SK-N-SH (cell line): ENCODE results near the gene NUDCD3. TPM values are rescaled to one million over a fixed set of nuclear protein-coding genes. Genes with fewer than 3 reads are reported as not detected.

Source experiments
- CTCF ChIA-PET: fragments of 300-600, 350-600 bp; formaldehyde crosslinking; extraction: SDS; loops from one replicate; lab custom pipeline; 2021; lab: Yijun Ruan, JAX
- POLR2A ChIA-PET: fragments of 350-600 bp; sonication (Branson Sonifier 250); formaldehyde crosslinking; extraction: SDS; loops from one replicate; lab custom pipeline; 2020; ENCODE audit warnings: antibody characterized with exemption, inconsistent platforms; lab: Yijun Ruan, JAX
- DNase-seq: peaks from one replicate; pipeline ENCODE4 v3.0.0; 2012
- H2AFZ ChIP-seq: fragments of 200-600 bp; sonication (generic); 2 replicates; pipeline ENCODE4 v1.8.1; 2016; ENCODE audit warnings: antibody characterized with exemption, mild to moderate bottlenecking, low read depth
- H3F3A ChIP-seq: fragments of 200-600 bp; sonication (generic); replicated peaks from 2 replicates; pipeline ENCODE3; 2016; ENCODE audit warnings: antibody characterized with exemption, mild to moderate bottlenecking; ENCODE audit not compliant: insufficient read depth
- H3K27ac ChIP-seq, 2 experiments: fragments of 200-500 bp in 1 of 2; fragments of 200-600 bp in 1 of 2; sonication (Bioruptor generic) in 1 of 2; sonication (generic), shearing (Covaris generic) in 1 of 2; 2 replicates each; pipeline versions ENCODE4 v1.5.1 to v1.6.1; 2014 to 2016; ENCODE audit warnings: low read depth in 2 of 2, inconsistent platforms in 1 of 2, low read length in 1 of 2, mild to moderate bottlenecking in 1 of 2, mixed read lengths in 1 of 2
- H3K27me3 ChIP-seq: fragments of 200-600 bp; sonication (generic), shearing (Covaris generic); 2 replicates; pipeline ENCODE4 v1.6.1; 2016; ENCODE audit warnings: mixed run types; ENCODE audit not compliant: insufficient read depth
- H3K36me3 ChIP-seq, 2 experiments: fragments of 200-500 bp in 1 of 2; fragments of 200-600 bp in 1 of 2; sonication (Bioruptor generic) in 1 of 2; sonication (generic) in 1 of 2; replicated peaks in 1 of 2; 2 replicates each; pipeline versions ENCODE3 to v1.5.1; 2014 to 2016; ENCODE audit warnings: low read length in 1 of 2, mild to moderate bottlenecking in 1 of 2; ENCODE audit not compliant: insufficient read depth in 2 of 2, control insufficient read depth in 1 of 2
- H3K4me1 ChIP-seq, 2 experiments: fragments of 200-500 bp in 1 of 2; fragments of 200-600 bp in 1 of 2; sonication (Bioruptor generic) in 1 of 2; sonication (generic), shearing (Covaris generic) in 1 of 2; 2 replicates each; pipeline versions ENCODE4 v1.5.1 to v1.6.1; 2014 to 2016; ENCODE audit warnings: low read depth in 1 of 2, low read length in 1 of 2, mixed run types in 1 of 2; ENCODE audit not compliant: insufficient read depth in 2 of 2, control insufficient read depth in 1 of 2
- H3K4me2 ChIP-seq: fragments of 200-600 bp; sonication (generic), shearing (Covaris generic); 2 replicates; pipeline ENCODE4 v1.6.1; 2017; ENCODE audit warnings: mixed run types
- H3K4me3 ChIP-seq, 2 experiments: fragments of 200-500 bp in 1 of 2; fragments of 200-600 bp in 1 of 2; sonication (Bioruptor generic) in 1 of 2; sonication (generic), shearing (Covaris generic) in 1 of 2; 2 replicates each; pipeline versions ENCODE4 v1.5.1 to v1.8.1; 2014 to 2016; ENCODE audit warnings: low read depth in 2 of 2, inconsistent platforms in 1 of 2, low read length in 1 of 2, mild to moderate bottlenecking in 1 of 2, mixed read lengths in 1 of 2, moderate library complexity in 1 of 2
- H3K79me2 ChIP-seq: fragments of 200-600 bp; sonication (generic); 2 replicates; pipeline ENCODE4 v1.8.1; 2017; ENCODE audit warnings: mild to moderate bottlenecking; ENCODE audit not compliant: insufficient read depth
- H3K9ac ChIP-seq: fragments of 200-600 bp; sonication (generic); 2 replicates; pipeline ENCODE4 v1.6.1; 2017; ENCODE audit warnings: mixed run types
- H3K9me2 ChIP-seq: fragments of 200-600 bp; sonication (generic); 2 replicates; pipeline ENCODE4 v1.6.1; 2017; ENCODE audit warnings: mixed run types
- H3K9me3 ChIP-seq: fragments of 200-600 bp; sonication (generic); 2 replicates; pipeline ENCODE4 v1.6.1; 2017; ENCODE audit warnings: mixed run types, mild to moderate bottlenecking, moderate library complexity
- H4K20me1 ChIP-seq: fragments of 200-600 bp; sonication (generic); 2 replicates; pipeline ENCODE4 v1.6.1; 2017; ENCODE audit warnings: mild to moderate bottlenecking, mixed run types; ENCODE audit not compliant: insufficient read depth
- CHD2 ChIP-seq: fragments of 150-350 bp; IDR thresholded peaks from 2 replicates; pipeline ENCODE4 v1.6.1; 2018; ENCODE audit warnings: low read length; ENCODE audit not compliant: partially characterized antibody
- ELF1 ChIP-seq: IDR thresholded peaks from 2 replicates; pipeline ENCODE4 v1.4.0; 2012
- EP300 ChIP-seq, 2 experiments: IDR thresholded peaks; 2 replicates each; pipeline versions ENCODE4 v1.4.0 to v1.6.1; 2012; ENCODE audit warnings: borderline replicate concordance in 1 of 2, low read depth in 1 of 2, low read length in 1 of 2
- FOSL2 ChIP-seq: IDR thresholded peaks from 2 replicates; pipeline ENCODE4 v1.4.0; 2012; ENCODE audit warnings: low read depth, mild to moderate bottlenecking, moderate library complexity, borderline replicate concordance
- GATA2 ChIP-seq: sonication (generic); formaldehyde crosslinking; IDR thresholded peaks from 2 replicates; pipeline ENCODE4 v1.5.0; 2020; ENCODE audit warnings: mild to moderate bottlenecking, missing genetic modification reagents
- MXI1 ChIP-seq: IDR thresholded peaks from 2 replicates; pipeline ENCODE4 v1.6.1; 2012; ENCODE audit warnings: mild to moderate bottlenecking, low read depth, low read length, improper control_type of control experiment
- NFIC ChIP-seq: IDR thresholded peaks from 2 replicates; pipeline ENCODE4 v1.4.0; 2012; ENCODE audit warnings: borderline replicate concordance
- NRF1 ChIP-seq: IDR thresholded peaks from 2 replicates; pipeline ENCODE4 v1.6.1; 2012; ENCODE audit warnings: low read depth, mild to moderate bottlenecking, low read length
- POLR2AphosphoS5 ChIP-seq: IDR thresholded peaks from 2 replicates; pipeline ENCODE4 v1.6.1; 2012; ENCODE audit warnings: low read depth, low read length
- RAD21 ChIP-seq: IDR thresholded peaks from 2 replicates; pipeline ENCODE4 v1.6.1; 2012; ENCODE audit warnings: mild to moderate bottlenecking, low read length
- RCOR1 ChIP-seq: fragments of 150-350 bp; IDR thresholded peaks from 2 replicates; pipeline ENCODE4 v1.6.1; 2017; ENCODE audit warnings: antibody characterized with exemption, low read length
- RFX5 ChIP-seq: IDR thresholded peaks from 2 replicates; pipeline ENCODE4 v1.6.1; 2012; ENCODE audit warnings: mild to moderate bottlenecking, improper control_type of control experiment, low read length
- RXRA ChIP-seq: IDR thresholded peaks from 2 replicates; pipeline ENCODE4 v1.4.0; 2012; ENCODE audit warnings: low read depth, mild to moderate bottlenecking, borderline replicate concordance
- TAF1 ChIP-seq: IDR thresholded peaks from 2 replicates; pipeline ENCODE4 v1.6.1; 2012; ENCODE audit warnings: low read depth, mild to moderate bottlenecking, low read length, moderate library complexity, borderline replicate concordance
- TEAD4 ChIP-seq: IDR thresholded peaks from 2 replicates; pipeline ENCODE4 v1.4.0; 2012; ENCODE audit warnings: mild to moderate bottlenecking, borderline replicate concordance; ENCODE audit not compliant: insufficient read depth
- WGBS: methylation state at CpG from one replicate; pipeline ENCODE4 v1.1.6; 2017; ENCODE audit warnings: low lambda C conversion rate; 5-methylcytosine and 5-hydroxymethylcytosine counted together
- polyA plus RNA-seq, 3 experiments: library from polyadenylated mRNA; depleted of rRNA; stranded (reverse); fragments of >200 nt; gene quantifications; 2 replicates each; pipeline ENCODE4 v1.2.3, GENCODE V29; 2012
- TF ChIP-seq, protein P1 (sequence below): IDR thresholded peaks from 2 replicates; pipeline ENCODE4 v1.6.1; 2012; ENCODE audit warnings: mild to moderate bottlenecking, low read depth, low read length, moderate library complexity
- TF ChIP-seq, protein P2 (sequence below): fragments of 200-600 bp; sonication (generic); IDR thresholded peaks from 2 replicates; pipeline ENCODE4 v1.6.1; 2017; ENCODE audit warnings: antibody characterized with exemption, mild to moderate bottlenecking, moderate library complexity

NUDCD3 gene
- polyA plus RNA-seq, 1 of the 3 experiments (the other 2 are of a cell fraction), result 66.0 TPM

DNA sequence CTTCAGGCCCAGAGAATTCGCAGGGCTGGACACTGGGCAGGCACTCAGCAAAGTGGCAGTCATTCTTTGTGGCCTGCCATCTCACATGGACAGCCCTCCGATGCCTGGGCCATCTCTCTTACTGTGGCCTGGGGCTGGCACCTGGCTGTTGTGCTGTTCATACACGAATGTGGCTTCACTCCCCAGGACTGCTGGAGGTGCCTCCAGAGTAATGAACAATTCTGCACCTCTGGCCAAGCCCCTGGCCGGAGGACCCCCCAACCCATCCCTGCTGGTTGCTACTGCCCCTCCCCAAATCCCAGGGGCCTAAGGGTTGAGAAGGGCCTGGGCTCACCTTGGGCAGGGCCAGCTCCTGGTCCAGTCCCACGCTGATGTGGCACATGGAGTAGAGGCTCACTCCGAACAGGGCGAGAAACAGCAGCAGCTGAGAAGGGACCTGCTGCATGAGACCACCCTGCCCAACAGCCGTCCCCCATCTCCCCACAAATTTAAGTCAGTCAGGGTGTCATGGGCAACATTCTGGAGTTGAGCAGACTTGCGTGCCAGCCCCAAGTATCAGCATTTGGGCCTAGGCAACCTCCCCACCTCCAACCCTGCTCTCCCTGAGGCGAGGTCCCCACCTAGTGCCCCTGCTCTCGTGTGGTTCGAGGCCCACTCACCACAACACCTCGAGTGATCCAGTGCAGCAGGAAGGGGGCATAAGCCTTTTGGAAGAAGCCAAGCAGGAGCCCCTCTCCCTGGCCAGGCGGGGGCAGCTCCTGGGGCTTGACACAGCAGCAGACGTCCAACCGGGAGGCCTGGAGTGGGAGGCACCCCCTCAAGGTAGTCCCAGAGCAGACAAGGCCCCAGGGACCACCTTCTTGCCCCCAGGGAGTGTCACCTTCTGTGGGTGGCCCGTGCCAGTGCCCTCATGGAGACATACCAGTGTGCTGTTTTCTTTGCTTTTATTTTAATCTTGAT lies 41.2 kb upstream of the NUDCD3 start (continued):
- TF ChIP-seq, protein P1, sequence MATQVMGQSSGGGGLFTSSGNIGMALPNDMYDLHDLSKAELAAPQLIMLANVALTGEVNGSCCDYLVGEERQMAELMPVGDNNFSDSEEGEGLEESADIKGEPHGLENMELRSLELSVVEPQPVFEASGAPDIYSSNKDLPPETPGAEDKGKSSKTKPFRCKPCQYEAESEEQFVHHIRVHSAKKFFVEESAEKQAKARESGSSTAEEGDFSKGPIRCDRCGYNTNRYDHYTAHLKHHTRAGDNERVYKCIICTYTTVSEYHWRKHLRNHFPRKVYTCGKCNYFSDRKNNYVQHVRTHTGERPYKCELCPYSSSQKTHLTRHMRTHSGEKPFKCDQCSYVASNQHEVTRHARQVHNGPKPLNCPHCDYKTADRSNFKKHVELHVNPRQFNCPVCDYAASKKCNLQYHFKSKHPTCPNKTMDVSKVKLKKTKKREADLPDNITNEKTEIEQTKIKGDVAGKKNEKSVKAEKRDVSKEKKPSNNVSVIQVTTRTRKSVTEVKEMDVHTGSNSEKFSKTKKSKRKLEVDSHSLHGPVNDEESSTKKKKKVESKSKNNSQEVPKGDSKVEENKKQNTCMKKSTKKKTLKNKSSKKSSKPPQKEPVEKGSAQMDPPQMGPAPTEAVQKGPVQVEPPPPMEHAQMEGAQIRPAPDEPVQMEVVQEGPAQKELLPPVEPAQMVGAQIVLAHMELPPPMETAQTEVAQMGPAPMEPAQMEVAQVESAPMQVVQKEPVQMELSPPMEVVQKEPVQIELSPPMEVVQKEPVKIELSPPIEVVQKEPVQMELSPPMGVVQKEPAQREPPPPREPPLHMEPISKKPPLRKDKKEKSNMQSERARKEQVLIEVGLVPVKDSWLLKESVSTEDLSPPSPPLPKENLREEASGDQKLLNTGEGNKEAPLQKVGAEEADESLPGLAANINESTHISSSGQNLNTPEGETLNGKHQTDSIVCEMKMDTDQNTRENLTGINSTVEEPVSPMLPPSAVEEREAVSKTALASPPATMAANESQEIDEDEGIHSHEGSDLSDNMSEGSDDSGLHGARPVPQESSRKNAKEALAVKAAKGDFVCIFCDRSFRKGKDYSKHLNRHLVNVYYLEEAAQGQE, result no peak

DNA sequence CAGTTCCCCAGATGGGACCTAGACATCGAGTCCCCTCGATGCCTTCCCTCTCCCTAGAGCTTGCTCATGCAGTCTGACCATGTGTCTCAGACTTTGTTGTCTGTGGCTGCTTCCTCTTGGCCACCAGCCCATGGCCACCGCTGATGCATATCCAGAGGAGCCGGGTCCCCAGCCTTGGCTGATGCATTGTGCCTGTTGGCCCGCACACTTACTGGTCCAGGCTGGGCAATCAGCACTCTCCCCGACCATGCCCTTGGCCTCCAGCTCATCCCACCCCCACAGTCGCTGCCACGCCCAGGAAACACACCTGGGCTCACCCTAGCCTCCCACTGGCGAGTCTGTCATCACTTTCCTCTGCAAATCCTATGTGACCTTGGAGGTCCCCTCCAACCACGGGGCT lies 40.5 kb upstream of the NUDCD3 start:
- Histone ChIP-seq H3K79me2 (no peaks in the 10 kb centered on the region), H3K4me2 (no peak overlapping the region), H3K27ac (no peak overlapping the region), H3K4me3 (no peak overlapping the region), H3F3A (no peaks in the 10 kb centered on the region), H3K4me1 (no peaks in the 10 kb centered on the region), H4K20me1 (no peaks in the 10 kb centered on the region), H3K36me3 (no peaks in the 10 kb centered on the region), H3K27me3 (no peaks in the 10 kb centered on the region), H3K9me2 (no peaks in the 10 kb centered on the region), H3K9me3 (no peaks in the 10 kb centered on the region), H3K9ac (no peak overlapping the region), H2AFZ (no peak overlapping the region)
- TF ChIP-seq NRF1, result no peak
- no peak for TF ChIP-seq ELF1
- TF ChIP-seq, protein P2, sequence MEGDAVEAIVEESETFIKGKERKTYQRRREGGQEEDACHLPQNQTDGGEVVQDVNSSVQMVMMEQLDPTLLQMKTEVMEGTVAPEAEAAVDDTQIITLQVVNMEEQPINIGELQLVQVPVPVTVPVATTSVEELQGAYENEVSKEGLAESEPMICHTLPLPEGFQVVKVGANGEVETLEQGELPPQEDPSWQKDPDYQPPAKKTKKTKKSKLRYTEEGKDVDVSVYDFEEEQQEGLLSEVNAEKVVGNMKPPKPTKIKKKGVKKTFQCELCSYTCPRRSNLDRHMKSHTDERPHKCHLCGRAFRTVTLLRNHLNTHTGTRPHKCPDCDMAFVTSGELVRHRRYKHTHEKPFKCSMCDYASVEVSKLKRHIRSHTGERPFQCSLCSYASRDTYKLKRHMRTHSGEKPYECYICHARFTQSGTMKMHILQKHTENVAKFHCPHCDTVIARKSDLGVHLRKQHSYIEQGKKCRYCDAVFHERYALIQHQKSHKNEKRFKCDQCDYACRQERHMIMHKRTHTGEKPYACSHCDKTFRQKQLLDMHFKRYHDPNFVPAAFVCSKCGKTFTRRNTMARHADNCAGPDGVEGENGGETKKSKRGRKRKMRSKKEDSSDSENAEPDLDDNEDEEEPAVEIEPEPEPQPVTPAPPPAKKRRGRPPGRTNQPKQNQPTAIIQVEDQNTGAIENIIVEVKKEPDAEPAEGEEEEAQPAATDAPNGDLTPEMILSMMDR, result no peak
- TF ChIP-seq CHD2, result no peak
- no peak for TF ChIP-seq RXRA
- no peak for TF ChIP-seq RCOR1
- TF ChIP-seq RFX5, result no peak
- TF ChIP-seq NFIC, result no peak
- no peak for TF ChIP-seq EP300 (IDR thresholded peaks at IDR 0.05; ENCODE audit: borderline replicate concordance in 1 of 2, low read depth in 1 of 2, low read length in 1 of 2)
- no peak for TF ChIP-seq RAD21
- no peak for TF ChIP-seq FOSL2
- TF ChIP-seq GATA2, result no peak
- TF ChIP-seq POLR2AphosphoS5, result no peak
- no peak for TF ChIP-seq MXI1
- no peak for TF ChIP-seq TEAD4
- no peak for TF ChIP-seq TAF1
- ChIA-PET CTCF (interaction anchor here (2.4 kb wide), 1 partner anchor 34 kb away, joined by 10 read pairs; no protein-coding TSS in a partner anchor), POLR2A (no interaction called here)
- 60% methylated on average over 10 of the region's 10 CpGs for WGBS
- no peak for DNase-seq
